RWPE1 (cell line): ENCODE results near the gene RRP36.

Experiments
- CTCF ChIA-PET: fragments of 350-600 bp; sonication (Branson Sonifier 250); formaldehyde crosslinking; extraction: SDS; loops from one replicate; lab custom pipeline; 2021; lab: Yijun Ruan, JAX
- POLR2A ChIA-PET: fragments of 400-600 bp; formaldehyde crosslinking; extraction: SDS; loops from one replicate; lab custom pipeline; 2020; ENCODE audit warnings: antibody characterized with exemption; ENCODE audit not compliant: low non-redundant PET; lab: Yijun Ruan, JAX
- DNase-seq: peaks from one replicate; pipeline ENCODE4 v3.0.0; 2012; ENCODE audit warnings: low spot score
- H3K27ac ChIP-seq: fragments of 450-650 bp; 2 replicates; pipeline ENCODE4 v1.5.1; 2017
- CTCF ChIP-seq: fragments of 450-650 bp; conservative IDR thresholded peaks from 2 replicates; pipeline ENCODE4 v1.5.1; 2017; ENCODE audit warnings: low read depth, mild to moderate bottlenecking

RRP36 gene

GRCh38 chr6:43032326-43032725 lies 10.9 kb downstream of the RRP36 start:
- ChIA-PET POLR2A (interaction anchor here (0.5 to 0.6 kb wide), 2 partner anchors 492 to 580 kb away, joined by 3 to 5 read pairs; no protein-coding TSS in a partner anchor), CTCF (interaction anchor here (0.6 kb wide), 1 partner anchor 97 kb away, joined by 3 read pairs; no protein-coding TSS in a partner anchor)
- DNase-seq = no peak

GRCh38 chr6:43033496-43034189 lies 12.2 kb downstream of the RRP36 start:
- TF ChIP-seq CTCF = no peak
- ChIA-PET POLR2A (no interaction called here), CTCF (no interaction called here)
- no peak for DNase-seq
- H3K27ac ChIP-seq = no peak overlapping the region

More at GRCh38 chr6:43032326-43032725, 10.9 kb downstream of the RRP36 start:
- no peak for TF ChIP-seq CTCF
- H3K27ac ChIP-seq = peak overlapping the region; percentile 18

- H3K27ac ChIP-seq = peak overlapping the region; percentile 48
- no peak for DNase-seq
- no peak for TF ChIP-seq CTCF
- POLR2A ChIA-PET = no interaction called here
- CTCF ChIA-PET = interaction anchor here (0.6 kb wide), 1 partner anchor 413 kb away, joined by 3 read pairs; no protein-coding TSS in a partner anchor
These were observed 12.7 kb downstream of the RRP36 start for GRCh38 chr6:43034190-43034525.

- POLR2A ChIA-PET = no interaction called here
- no peak for TF ChIP-seq CTCF
- no peak for DNase-seq
- CTCF ChIA-PET = no interaction called here
- H3K27ac ChIP-seq = peak overlapping the region; percentile 48
These were observed 14.2 kb downstream of the RRP36 start for GRCh38 chr6:43035495-43036194.

GRCh38 chr6:43036712-43037111 lies 15.3 kb downstream of the RRP36 start:
- CTCF ChIA-PET = no interaction called here
- POLR2A ChIA-PET = interaction anchor here (0.7 kb wide), 1 partner anchor 23 kb away, joined by 3 read pairs; the partner anchor contains the start of genes KLHDC3 and MEA1
- DNase-seq = no peak

More at GRCh38 chr6:43036712-43037111, 15.3 kb downstream of the RRP36 start:
- H3K27ac ChIP-seq = peak overlapping the region; percentile 21; the same call in 1 of the 2 replicates
- TF ChIP-seq CTCF = no peak
